ENCODE data around the gene ANXA9. TPM values are rescaled to one million over a fixed set of nuclear protein-coding genes. Genes with fewer than 3 reads are reported as not detected.

ANXA9 gene
- total RNA-seq, 1 experiment from 2014 or later: 2.7 TPM

- peak overlapping the region; percentile 8 for H2AFZ ChIP-seq (ENCODE audit: low read depth, low read length, poor library complexity, severe bottlenecking)
- H3K9me2 ChIP-seq (ENCODE audit: insufficient read depth): no peaks in the 10 kb centered on the region
- H3K36me3 ChIP-seq (ENCODE audit: control insufficient read depth in 1 of 2, insufficient read depth in 2 of 2, low read length in 2 of 2): no peaks in the 10 kb centered on the region
- peak overlapping the region; percentile 94 for H3K4me2 ChIP-seq (ENCODE audit: low read length)
- RAD21 ChIA-PET (ENCODE audit: low non-redundant PET in 1 of 2, low total read pairs in 2 of 2, uncharacterized antibody in 2 of 2, unreplicated experiment in 2 of 2): no interaction called here
- CTCF ChIA-PET: no interaction called here
- no TSS peak for BruUV-seq (replicated peaks)
- H4K20me1 ChIP-seq (ENCODE audit: insufficient read depth): no peaks in the 10 kb centered on the region
- no peak overlapping the region for H3K27ac ChIP-seq (ENCODE audit: low read depth, low read length)
- no peak for DNase-seq (ENCODE audit: low read depth, low spot score)
- POLR2A ChIA-PET: no interaction called here
- peaks cover 13 to 40% of the 10 kb centered on the region in 2 experiments; a peak in 3 of 4 replicates for H3K4me1 ChIP-seq (ENCODE audit: control insufficient read depth in 1 of 2, insufficient read depth in 2 of 2, low read length in 2 of 2)
- H3K9me3 ChIP-seq (ENCODE audit: control insufficient read depth in 1 of 2, insufficient read depth in 1 of 2, low read depth in 1 of 2, low read length in 2 of 2): no peaks in the 10 kb centered on the region
- peak overlapping the region; percentile 60 to 94 for H3K4me3 ChIP-seq (replicated peaks in 1 of 2; ENCODE audit: low read depth in 1 of 2, low read length in 2 of 2)
- ATAC-seq: no peak
- peak overlapping the region; percentile 48 for H3K9ac ChIP-seq (ENCODE audit: low read length)
- H3K27me3 ChIP-seq (ENCODE audit: insufficient read depth, low read length): no peaks in the 10 kb centered on the region
- H3K79me2 ChIP-seq (ENCODE audit: insufficient read depth, low read length): peaks cover 16% of the 10 kb centered on the region
- no peak for TF ChIP-seq POLR2A (IDR thresholded peaks at IDR 0.05; ENCODE audit: borderline replicate concordance, extremely low read depth, insufficient read depth, insufficient read length)
- TF ChIP-seq ELF1 (IDR thresholded peaks at IDR 0.05; ENCODE audit: borderline replicate concordance, low read depth): no peak
- no peak for TF ChIP-seq FOSL1 (IDR thresholded peaks at IDR 0.05; ENCODE audit: low read depth)
- TF ChIP-seq MAX (IDR thresholded peaks at IDR 0.05): no peak
- TF ChIP-seq EZH2 (IDR thresholded peaks at IDR 0.05): no peak
- TF ChIP-seq REST (IDR thresholded peaks at IDR 0.05; ENCODE audit: low read depth): no peak
- TF ChIP-seq, protein P1, sequence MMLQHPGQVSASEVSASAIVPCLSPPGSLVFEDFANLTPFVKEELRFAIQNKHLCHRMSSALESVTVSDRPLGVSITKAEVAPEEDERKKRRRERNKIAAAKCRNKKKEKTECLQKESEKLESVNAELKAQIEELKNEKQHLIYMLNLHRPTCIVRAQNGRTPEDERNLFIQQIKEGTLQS (IDR thresholded peaks at IDR 0.05): no peak
- no peak for TF ChIP-seq SP1 (IDR thresholded peaks at IDR 0.05; ENCODE audit: low read depth)
- TF ChIP-seq CEBPB (IDR thresholded peaks at IDR 0.05; ENCODE audit: low read depth): no peak
- no peak for TF ChIP-seq CBX3 (IDR thresholded peaks at IDR 0.05; ENCODE audit: low read depth)
- intact Hi-C loops (cut with micrococcal nuclease): loop anchor here (5.0 kb wide), 1 partner anchor 446 kb away; no protein-coding TSS in a partner anchor
Observed at GRCh38 chr1:151007853-151008243, 25.8 kb downstream of the ANXA9 start.
